ENCODE results near the gene KCND1.

- TF ChIP-seq EZH2 (IDR thresholded peaks at IDR 0.05) = no peak
- no peak for TF ChIP-seq FOXP2 (optimal IDR thresholded peaks at IDR 0.05; ENCODE audit: control extremely low read depth, extremely low read length, insufficient read depth)
- TF ChIP-seq POLR2AphosphoS5 (IDR thresholded peaks at IDR 0.05; ENCODE audit: borderline replicate concordance, low read depth, low read length) = no peak
Measured at GRCh38 chrX:48914593-48915493, 56.8 kb downstream of the KCND1 start.
